GM23338 (cell line): ENCODE measurements around the gene BAMBI. TPM values are rescaled to one million over a fixed set of nuclear protein-coding genes. Genes with fewer than 3 reads are reported as not detected.

Experiments
- ATAC-seq: fragments of 200-7000 bp; cut with Tn5 transposase; 3 replicates; pipeline ENCODE4 v1.9.1; 2020
- DNase-seq: peaks from one replicate; pipeline ENCODE4 v3.0.0-alpha.2; 2015; ENCODE audit warnings: low spot score
- H2AFZ ChIP-seq: fragments of 200-600 bp; sonication (generic); 2 replicates; pipeline ENCODE4 v1.8.0; 2016; ENCODE audit warnings: antibody characterized with exemption, mild to moderate bottlenecking, moderate library complexity
- H3F3A ChIP-seq: fragments of 200-600 bp; sonication (generic); replicated peaks from 2 replicates; pipeline ENCODE4 v1.8.0; 2017; ENCODE audit warnings: antibody characterized with exemption, mixed run types, low read depth
- H3K27ac ChIP-seq: fragments of 200-600 bp; sonication (generic); 2 replicates; pipeline ENCODE4 v1.6.1; 2016; ENCODE audit warnings: low read depth
- H3K27me3 ChIP-seq: fragments of 200-600 bp; sonication (generic); 2 replicates; pipeline ENCODE4 v1.8.0; 2016; ENCODE audit warnings: mild to moderate bottlenecking, mixed run types, moderate library complexity; ENCODE audit not compliant: insufficient read depth
- H3K36me3 ChIP-seq: fragments of 200-600 bp; sonication (generic); 2 replicates; pipeline ENCODE4 v1.8.0; 2016; ENCODE audit warnings: mild to moderate bottlenecking; ENCODE audit not compliant: insufficient read depth
- H3K4me1 ChIP-seq: fragments of 200-600 bp; sonication (generic); 2 replicates; pipeline ENCODE4 v1.8.0; 2016; ENCODE audit warnings: mild to moderate bottlenecking, moderate library complexity; ENCODE audit not compliant: insufficient read depth
- H3K4me2 ChIP-seq: fragments of 200-600 bp; sonication (generic); 2 replicates; pipeline ENCODE4 v1.7.1; 2017; ENCODE audit warnings: mixed run types
- H3K4me3 ChIP-seq: fragments of 200-600 bp; sonication (generic); 2 replicates; pipeline ENCODE4 v1.6.1; 2016; ENCODE audit warnings: mixed run types
- H3K79me2 ChIP-seq: fragments of 200-600 bp; sonication (generic); replicated peaks from 2 replicates; pipeline ENCODE4 v1.8.0; 2017; ENCODE audit warnings: mild to moderate bottlenecking; ENCODE audit not compliant: insufficient read depth
- H3K9me2 ChIP-seq: fragments of 200-600 bp; sonication (generic); 2 replicates; pipeline ENCODE4 v1.8.0; 2017; ENCODE audit not compliant: insufficient read depth
- H4K20me1 ChIP-seq: fragments of 200-600 bp; sonication (generic); replicated peaks from 2 replicates; pipeline ENCODE4 v1.8.0; 2017; ENCODE audit warnings: mild to moderate bottlenecking; ENCODE audit not compliant: insufficient read depth
- H3K27ac Mint-ChIP-seq: 2 replicates; pipeline ENCODE4 v1.8.0; 2020; ENCODE audit warnings: inconsistent platforms, mild to moderate bottlenecking, moderate library complexity, mixed read lengths
- H3K27me3 Mint-ChIP-seq: 3 replicates; pipeline ENCODE4 v1.8.0; 2022; ENCODE audit warnings: low read depth, mild to moderate bottlenecking, moderate library complexity, mixed read lengths, inconsistent platforms; ENCODE audit not compliant: insufficient read depth, poor library complexity
- H3K36me3 Mint-ChIP-seq: 3 replicates; pipeline ENCODE4 v1.8.0; 2021; ENCODE audit warnings: low read depth, mild to moderate bottlenecking, inconsistent platforms, moderate library complexity, mixed read lengths
- H3K4me1 Mint-ChIP-seq: 3 replicates; pipeline ENCODE4 v1.8.0; 2020; ENCODE audit warnings: mild to moderate bottlenecking, inconsistent platforms, mixed read lengths
- H3K4me3 Mint-ChIP-seq: 3 replicates; pipeline ENCODE4 v1.8.0; 2021; ENCODE audit warnings: moderate library complexity, mild to moderate bottlenecking, inconsistent platforms, mixed read lengths
- H3K9me3 Mint-ChIP-seq: 3 replicates; pipeline ENCODE4 v1.8.0; 2020; ENCODE audit warnings: moderate library complexity, mild to moderate bottlenecking, inconsistent platforms, mixed read lengths
- CREB1 ChIP-seq: fragments of 250-450 bp; sonication (Bioruptor Pico); IDR thresholded peaks from 2 replicates; pipeline ENCODE4 v1.5.0; 2020; ENCODE audit warnings: low read depth, mild to moderate bottlenecking, moderate library complexity
- CTCF ChIP-seq, 2 experiments: fragments of 200-600 bp in 1 of 2; sonication (generic) in 1 of 2; conservative IDR thresholded peaks; 2 replicates each; pipeline versions ENCODE4 v1.5.1 to v1.6.1; 2016 to 2017; ENCODE audit warnings: antibody characterized with exemption in 2 of 2, low read depth in 2 of 2, mild to moderate bottlenecking in 2 of 2, moderate library complexity in 1 of 2
- ETS1 ChIP-seq: IDR thresholded peaks from 2 replicates; pipeline ENCODE4 v1.6.1; 2016; ENCODE audit warnings: antibody characterized with exemption
- EZH2 ChIP-seq: fragments of 200-600 bp; sonication (generic); IDR thresholded peaks from one replicate; pipeline ENCODE4 v1.8.0; 2017; ENCODE audit warnings: antibody characterized with exemption, mild to moderate bottlenecking, low read depth; ENCODE audit not compliant: unreplicated experiment
- EZH2phosphoT487 ChIP-seq: fragments of 200-600 bp; sonication (generic); IDR thresholded peaks from one replicate; pipeline ENCODE4 v1.8.1; 2018; ENCODE audit warnings: antibody characterized with exemption; ENCODE audit not compliant: unreplicated experiment
- JUNB ChIP-seq: IDR thresholded peaks from one replicate; pipeline ENCODE4 v1.6.1; 2016; ENCODE audit warnings: antibody characterized with exemption; ENCODE audit not compliant: unreplicated experiment
- NANOG ChIP-seq: IDR thresholded peaks from 2 replicates; pipeline ENCODE4 v1.6.1; 2016; ENCODE audit warnings: antibody characterized with exemption, borderline replicate concordance
- POLR2AphosphoS5 ChIP-seq: IDR thresholded peaks from 2 replicates; pipeline ENCODE4 v1.6.1; 2016; ENCODE audit warnings: antibody characterized with exemption, low read depth
- STAT1 ChIP-seq: IDR thresholded peaks from one replicate; pipeline ENCODE4 v1.6.1; 2016; ENCODE audit warnings: antibody characterized with exemption; ENCODE audit not compliant: unreplicated experiment
- ZNF114 ChIP-seq: fragments of 250-450 bp; sonication (Bioruptor Pico); IDR thresholded peaks from 2 replicates; pipeline ENCODE4 v1.5.0; 2020; ENCODE audit warnings: mild to moderate bottlenecking, moderate library complexity
- ZNF331 ChIP-seq: fragments of 250-450 bp; sonication (Bioruptor Pico); IDR thresholded peaks from 2 replicates; pipeline ENCODE4 v1.5.0; 2020; ENCODE audit warnings: low read depth, mild to moderate bottlenecking, moderate library complexity
- ZNF462 ChIP-seq: fragments of 250-450 bp; sonication (Bioruptor Pico); IDR thresholded peaks from 2 replicates; pipeline ENCODE4 v1.5.0; 2020; ENCODE audit warnings: mild to moderate bottlenecking, moderate library complexity
- polyA plus RNA-seq: library from polyadenylated mRNA; unstranded; fragments of >200 nt; fragmentation: Nextera tagmentation; extraction: Ambion mirVana; gene quantifications from 2 replicates; pipeline ENCODE4 v1.2.1, GENCODE V29; 2016
- total RNA-seq: library from RNA; depleted of rRNA; stranded (reverse); fragments of >200 nt; shearing (Covaris generic); gene quantifications from 2 replicates; pipeline ENCODE4 v1.2.3, GENCODE V29; 2014

The BAMBI gene
- total and polyA plus RNA-seq, 2 experiments from 2014 or later: 20.1 to 37.5 TPM

GRCh38 chr10:28710202-28710886, 33.0 kb downstream of the BAMBI start:
- no peaks in the 10 kb centered on the region for H3K9me2 ChIP-seq
- no peak for ATAC-seq
- DNase-seq: no peak
- no peak overlapping the region for H3K4me2 ChIP-seq
- no peaks in the 10 kb centered on the region for H3K27me3 ChIP-seq
- H2AFZ ChIP-seq: no peak overlapping the region; the same call in 1 of the 2 replicates
- H3K27ac ChIP-seq: no peak overlapping the region
- no peaks in the 10 kb centered on the region for H3K4me1 ChIP-seq
- TF ChIP-seq STAT1 (no peak), ZNF114 (CRISPR knock-in tag) (no peak), EZH2phosphoT487 (no peak), ZNF331 (CRISPR knock-in tag) (no peak)
- no peaks in the 10 kb centered on the region for H3K79me2 ChIP-seq
- no peak overlapping the region for H3K4me3 ChIP-seq
- no peak overlapping the region for H3K4me3 Mint-ChIP-seq
- no peaks in the 10 kb centered on the region for H3F3A ChIP-seq
- no peak overlapping the region for H3K27ac Mint-ChIP-seq
- no peaks in the 10 kb centered on the region for H3K9me3 Mint-ChIP-seq
- no peaks in the 10 kb centered on the region for H4K20me1 ChIP-seq
- H3K36me3 Mint-ChIP-seq: no peaks in the 10 kb centered on the region
- H3K4me1 Mint-ChIP-seq: no peaks in the 10 kb centered on the region
- H3K36me3 ChIP-seq: no peaks in the 10 kb centered on the region
- H3K27me3 Mint-ChIP-seq: no peaks in the 10 kb centered on the region

- H3K4me2 ChIP-seq: no peak overlapping the region
- Mint-ChIP-seq H3K9me3 (no peaks in the 10 kb centered on the region), H3K27ac (no peak overlapping the region), H3K4me1 (no peaks in the 10 kb centered on the region), H3K4me3 (no peak overlapping the region), H3K36me3 (no peaks in the 10 kb centered on the region), H3K27me3 (no peaks in the 10 kb centered on the region)
- no peaks in the 10 kb centered on the region for H3K27me3 ChIP-seq
- H3K79me2 ChIP-seq: no peaks in the 10 kb centered on the region
- H2AFZ ChIP-seq: no peak overlapping the region
- DNase-seq (no peak), ATAC-seq (no peak)
- no peaks in the 10 kb centered on the region for H3K9me2 ChIP-seq
- no peaks in the 10 kb centered on the region for H3K36me3 ChIP-seq
- no peaks in the 10 kb centered on the region for H3F3A ChIP-seq
- no peaks in the 10 kb centered on the region for H4K20me1 ChIP-seq
- no peak overlapping the region for H3K27ac ChIP-seq
- no peaks in the 10 kb centered on the region for H3K4me1 ChIP-seq
- no peak overlapping the region for H3K4me3 ChIP-seq
- TF ChIP-seq ZNF114 (CRISPR knock-in tag) (no peak), ZNF331 (CRISPR knock-in tag) (no peak), POLR2AphosphoS5 (no peak), CTCF (conservative IDR thresholded peaks at IDR 0.05; ENCODE audit: low read depth in 2 of 2) (no peak), ZNF462 (CRISPR knock-in tag) (no peak), STAT1 (no peak), NANOG (no peak), JUNB (no peak), EZH2phosphoT487 (no peak), ETS1 (no peak), CREB1 (CRISPR knock-in tag) (no peak), EZH2 (no peak)
Measured at GRCh38 chr10:28711041-28711440, 33.7 kb downstream of the BAMBI start.
